HepG2 (cell line): Measurements from ENCODE around the gene SH3GL1. TPM values are rescaled to one million over a fixed set of nuclear protein-coding genes. Genes with fewer than 3 reads are reported as not detected.

Experiments used
- ATAC-seq: fragments of 200-7000 bp; cut with Tn5 transposase; 3 replicates; pipeline ENCODE4 v1.9.1; 2020; ENCODE audit warnings: mild to moderate bottlenecking, moderate library complexity
- BruUV-seq: library from RNA; stranded (reverse); fragments of 400-500 nt; replicated peaks from 2 replicates; lab custom pipeline; 2021; lab: Mats Ljungman, UMichigan
- CTCF ChIA-PET: fragments of 300-600 bp; formaldehyde crosslinking; extraction: SDS; loops from one replicate; lab custom pipeline; 2021; ENCODE audit warnings: low total read pairs, inconsistent platforms, low intra/inter-chr PET ratio; lab: Yijun Ruan, JAX
- POLR2A ChIA-PET: fragments of 350-600 bp; sonication (Branson Sonifier 250); formaldehyde crosslinking; loops from one replicate; lab custom pipeline; 2020; ENCODE audit warnings: antibody characterized with exemption, inconsistent platforms; lab: Yijun Ruan, JAX
- DNase-seq: peaks from one replicate; pipeline ENCODE4 v3.0.0-alpha.2; 2015; ENCODE audit warnings: low spot score
- FAIRE-seq: peaks from 3 replicates; lab custom pipeline; 2011; peaks lifted over from hg19 to GRCh38; lab: Jason Lieb, UNC
- H2AFZ ChIP-seq: one replicate; pipeline ENCODE4 v1.6.1; 2011; ENCODE audit warnings: low read length, inconsistent platforms
- H3K27ac ChIP-seq: fragments of 300-600 bp; 3 replicates; pipeline ENCODE4 v1.8.0; 2011; ENCODE audit warnings: mixed run types, mild to moderate bottlenecking, mixed read lengths, low read length, inconsistent platforms; ENCODE audit not compliant: insufficient read depth; ENCODE audit errors: extremely low read length
- H3K27me3 ChIP-seq, 2 experiments: fragments of 200-600 bp in 1 of 2; 2 replicates in 1 of 2; 3 replicates in 1 of 2; pipeline versions ENCODE4 v1.6.0 to v1.8.0; 2011; ENCODE audit warnings: low read length in 2 of 2, mild to moderate bottlenecking in 2 of 2, moderate library complexity in 2 of 2, inconsistent platforms in 1 of 2; ENCODE audit not compliant: insufficient read depth in 2 of 2, control insufficient read depth in 1 of 2
- H3K36me3 ChIP-seq, 2 experiments: fragments of 200-600 bp in 1 of 2; replicated peaks in 1 of 2; 2 replicates in 1 of 2; 3 replicates in 1 of 2; pipeline versions ENCODE4 v1.5.1 to v1.8.0; 2011; ENCODE audit warnings: low read length in 2 of 2, inconsistent platforms in 1 of 2; ENCODE audit not compliant: insufficient read depth in 2 of 2, control insufficient read depth in 1 of 2
- H3K4me1 ChIP-seq: 2 replicates; pipeline ENCODE4 v1.5.1; 2012; ENCODE audit warnings: low read length, inconsistent platforms; ENCODE audit not compliant: insufficient read depth
- H3K4me2 ChIP-seq: 2 replicates; pipeline ENCODE4 v1.6.0; 2011; ENCODE audit warnings: low read depth, low read length, inconsistent platforms
- H3K4me3 ChIP-seq, 3 experiments: fragments of 200-600 bp in 1 of 3; sonication (generic), shearing (Covaris generic) in 1 of 3; replicated peaks in 1 of 3; 2 replicates each; pipeline ENCODE4 v1.5.1; 2011 to 2016; ENCODE audit warnings: low read length in 3 of 3, inconsistent platforms in 2 of 3, low read depth in 2 of 3, mild to moderate bottlenecking in 2 of 3, control low read depth in 1 of 3, mixed read lengths in 1 of 3; ENCODE audit not compliant: insufficient read depth in 1 of 3
- H3K79me2 ChIP-seq: one replicate; pipeline ENCODE4 v1.6.1; 2011; ENCODE audit warnings: low read length, inconsistent platforms; ENCODE audit not compliant: insufficient read depth
- H3K9ac ChIP-seq: 2 replicates; pipeline ENCODE4 v1.6.0; 2011; ENCODE audit warnings: mild to moderate bottlenecking, low read depth, low read length, inconsistent platforms; ENCODE audit not compliant: insufficient read depth
- H3K9me3 ChIP-seq: 2 replicates; pipeline ENCODE4 v1.5.1; 2012; ENCODE audit warnings: mild to moderate bottlenecking, low read length
- H4K20me1 ChIP-seq: 2 replicates; pipeline ENCODE4 v1.6.0; 2011; ENCODE audit warnings: inconsistent platforms, mild to moderate bottlenecking, low read length, moderate library complexity; ENCODE audit not compliant: insufficient read depth
- AGO1 ChIP-seq: fragments of 200-400 bp; formaldehyde crosslinking; IDR thresholded peaks from 2 replicates; pipeline ENCODE4 v1.6.1; 2017; ENCODE audit warnings: mild to moderate bottlenecking, low read depth, low read length, moderate library complexity; ENCODE audit not compliant: poor library complexity, severe bottlenecking
- AGO2 ChIP-seq: fragments of 200-400 bp; formaldehyde crosslinking; optimal IDR thresholded peaks from 2 replicates; pipeline ENCODE3; 2017; ENCODE audit warnings: mild to moderate bottlenecking, low read depth, low read length, moderate library complexity
- NFKBIZ ChIP-seq: IDR thresholded peaks from 2 replicates; pipeline ENCODE4 v1.6.1; 2018; ENCODE audit warnings: missing genetic modification reagents, missing compliant biosample characterization
- NFYB ChIP-seq: sonication (generic); formaldehyde crosslinking; IDR thresholded peaks from 2 replicates; pipeline ENCODE4 v1.4.0; 2020; ENCODE audit warnings: missing genetic modification reagents
- POLR2A ChIP-seq, 2 experiments: IDR thresholded peaks; 2 replicates each; pipeline ENCODE4 v1.6.1; 2011; ENCODE audit warnings: low read depth in 2 of 2, low read length in 2 of 2, mild to moderate bottlenecking in 1 of 2, moderate library complexity in 1 of 2; ENCODE audit not compliant: insufficient read depth in 1 of 2
- POLR2AphosphoS5 ChIP-seq: IDR thresholded peaks from 2 replicates; pipeline ENCODE4 v1.6.1; 2012; ENCODE audit warnings: low read depth, low read length
- SOX5 ChIP-seq: IDR thresholded peaks from 2 replicates; pipeline ENCODE4 v1.6.1; 2016; ENCODE audit warnings: borderline replicate concordance
- STAT5B ChIP-seq: sonication (generic); formaldehyde crosslinking; IDR thresholded peaks from 2 replicates; pipeline ENCODE4 v1.4.0; 2020; ENCODE audit warnings: missing genetic modification reagents
- ZNF780A ChIP-seq: sonication (generic); formaldehyde crosslinking; IDR thresholded peaks from 2 replicates; pipeline ENCODE4 v1.8.0; 2022; ENCODE audit warnings: mild to moderate bottlenecking, missing genetic modification reagents, moderate library complexity
- WGBS: methylation state at CpG from one replicate; pipeline ENCODE4 v1.1.6; 2017; ENCODE audit warnings: low lambda C conversion rate; 5-methylcytosine and 5-hydroxymethylcytosine counted together
- in situ Hi-C: cut with HindIII; loops from 2 replicates; pipeline ENCODE4 v1.10.0; 2017; ENCODE audit warnings: low pct_unique_long_range_greater_than_20kb; ENCODE audit not compliant: extremely low pct_ligation_motif_present
- intact Hi-C: fragments of 100-400 bp; cut with micrococcal nuclease; formaldehyde crosslinking; loops from one replicate; pipeline ENCODE4 v1.10.0; 2022; ENCODE audit not compliant: unreplicated experiment
- polyA plus RNA-seq, 8 experiments: library from polyadenylated mRNA; depleted of rRNA in 3 of 8; stranded (reverse) in 7 of 8; unstranded in 1 of 8; fragments of >200 nt; fragmentation: Illumina TruSeq in 4 of 8; extraction: Trizol in 4 of 8; gene quantifications; 2 replicates each; pipeline versions ENCODE4 v1.2.1 to v1.2.3, GENCODE V29; 2011 to 2016; ENCODE audit warnings: low read depth in 4 of 8, missing spikeins in 1 of 8, mixed read lengths in 1 of 8; ENCODE audit not compliant: insufficient read depth in 1 of 8
- total RNA-seq, 5 experiments: library from RNA; depleted of rRNA; stranded (reverse); fragments of >200 nt; fragmentation: Illumina TruSeq; extraction: Trizol; gene quantifications; 2 replicates each; pipeline ENCODE4 v1.2.3, GENCODE V29; 2016; ENCODE audit warnings: low read depth in 1 of 5
- TF ChIP-seq, protein P1 (sequence below): sonication (generic); formaldehyde crosslinking; IDR thresholded peaks from 2 replicates; pipeline ENCODE4 v1.4.0; 2020; ENCODE audit warnings: missing genetic modification reagents

Gene SH3GL1
- total and polyA plus RNA-seq, 2 of the 13 experiments (the other 11 are each of a cell fraction or from before 2014, with no cell fraction given), result 33.0 to 45.1 TPM

- no peaks in the 10 kb centered on the region for H3K4me1 ChIP-seq
- TF ChIP-seq SOX5 (CRISPR knock-in tag), result no peak
- peak; percentile 89 for TF ChIP-seq AGO1
- TF ChIP-seq STAT5B (CRISPR knock-in tag), result no peak
- TF ChIP-seq POLR2AphosphoS5, result peak; percentile 29; the same call in 1 of the 2 replicates
- TF ChIP-seq AGO2, result peak; percentile 83
- TF ChIP-seq POLR2A (IDR thresholded peaks at IDR 0.05; ENCODE audit: insufficient read depth in 1 of 2, low read depth in 2 of 2, low read length in 2 of 2), result 0 out of 4 replicates have a peak, but pooled peaks of 1 of the 2 experiments have one; percentile 33
- no peak for FAIRE-seq
- peaks cover 5% of the 10 kb centered on the region for H3K79me2 ChIP-seq
- no peak overlapping the region for H3K27ac ChIP-seq
- POLR2A ChIA-PET, result interaction anchor here (1.4 to 2.7 kb wide), 2 partner anchors 10 to 22 kb away, joined by 3 to 11 read pairs; partner anchors contain the start of gene MPND
- H3K4me3 ChIP-seq, result no peak overlapping the region
- peaks cover 26 to 63% of the 10 kb centered on the region in 2 experiments; a peak in 4 of 5 replicates for H3K36me3 ChIP-seq
- H2AFZ ChIP-seq, result no peak overlapping the region
- CTCF ChIA-PET, result interaction anchor here (1.1 kb wide), 1 partner anchor 35 kb away, joined by 3 read pairs; the partner anchor contains the start of gene SH3GL1
- WGBS, result 97% methylated on average over 7 of the region's 16 CpGs
- no peak overlapping the region for H3K4me2 ChIP-seq
- in situ Hi-C loops, result no loop called here
- BruUV-seq, result no TSS peak
- no peak for DNase-seq
- H3K27me3 ChIP-seq, result no peaks in the 10 kb centered on the region
- ATAC-seq, result no peak
- intact Hi-C loops, result no loop called here
- H3K9me3 ChIP-seq, result no peaks in the 10 kb centered on the region
- no peak overlapping the region for H3K9ac ChIP-seq
- H4K20me1 ChIP-seq, result no peaks in the 10 kb centered on the region
These were observed 35.0 kb downstream of the SH3GL1 start for GRCh38 chr19:4365341-4365740.

DNA sequence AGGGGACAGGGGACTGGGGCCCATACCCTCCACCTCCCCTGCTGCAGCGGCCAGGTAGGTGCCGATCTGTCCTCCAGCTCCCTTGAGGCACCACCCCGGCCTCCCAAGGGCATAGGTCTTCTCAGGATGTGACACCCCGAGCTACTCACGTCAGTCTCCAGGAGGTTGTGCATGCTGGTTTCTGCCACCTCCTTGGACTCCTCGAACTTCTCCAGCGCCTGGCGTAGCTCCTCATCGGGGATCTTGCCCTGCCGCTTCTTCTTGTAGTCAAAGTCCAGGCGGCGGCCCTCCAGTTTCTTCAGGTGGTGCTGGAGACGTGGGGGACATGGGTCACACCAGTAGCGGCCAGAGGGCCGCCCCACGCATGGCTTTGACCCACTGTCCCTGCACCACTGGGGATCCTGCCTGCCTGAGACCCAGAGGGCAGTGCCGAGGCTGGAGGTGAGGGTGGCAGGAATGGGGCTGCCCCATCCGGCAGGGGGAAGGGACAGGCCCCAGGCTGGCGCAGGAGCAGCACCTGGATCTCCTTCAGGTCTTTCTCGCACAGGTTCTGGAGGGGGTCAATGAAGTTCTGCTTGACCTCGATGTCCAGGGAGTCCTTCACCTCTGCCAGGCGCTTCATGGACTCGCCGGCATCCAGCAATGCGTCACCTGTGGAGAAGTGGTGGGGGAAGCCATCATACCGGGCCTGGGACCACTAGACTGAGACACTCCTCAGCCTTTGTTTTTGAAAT lies 36.6 kb downstream of the SH3GL1 start:
- BruUV-seq, result no TSS peak
- in situ Hi-C loops (no loop called here), intact Hi-C loops (no loop called here)
- POLR2A ChIA-PET, result interaction anchor here (2.5 to 2.7 kb wide), 2 partner anchors 11 to 21 kb away, joined by 10 to 11 read pairs; partner anchors contain the start of gene MPND
- Histone ChIP-seq H3K4me3 (no peak overlapping the region), H3K9me3 (no peaks in the 10 kb centered on the region), H3K79me2 (peaks cover 2% of the 10 kb centered on the region), H3K4me1 (no peaks in the 10 kb centered on the region), H3K27ac (no peak overlapping the region), H3K36me3 (peaks cover 28 to 72% of the 10 kb centered on the region in 2 experiments; a peak in 4 of 5 replicates), H3K9ac (no peak overlapping the region), H2AFZ (no peak overlapping the region), H3K27me3 (no peaks in the 10 kb centered on the region), H3K4me2 (no peak overlapping the region), H4K20me1 (no peaks in the 10 kb centered on the region)
- 98% methylated on average over 15 of the region's 26 CpGs for WGBS
- ATAC-seq, result no peak
- FAIRE-seq, result no peak
- no peak for DNase-seq
- CTCF ChIA-PET, result interaction anchor here (0.7 kb wide), 1 partner anchor 36 kb away, joined by 3 read pairs; no protein-coding TSS in a partner anchor
- no peak for TF ChIP-seq NFKBIZ (CRISPR knock-in tag)
- TF ChIP-seq AGO2, result peak; percentile 41
- TF ChIP-seq AGO1, result peak; percentile 22
- no peak for TF ChIP-seq ZNF780A (CRISPR knock-in tag)
- TF ChIP-seq NFYB (CRISPR knock-in tag), result no peak
- TF ChIP-seq, protein P1, sequence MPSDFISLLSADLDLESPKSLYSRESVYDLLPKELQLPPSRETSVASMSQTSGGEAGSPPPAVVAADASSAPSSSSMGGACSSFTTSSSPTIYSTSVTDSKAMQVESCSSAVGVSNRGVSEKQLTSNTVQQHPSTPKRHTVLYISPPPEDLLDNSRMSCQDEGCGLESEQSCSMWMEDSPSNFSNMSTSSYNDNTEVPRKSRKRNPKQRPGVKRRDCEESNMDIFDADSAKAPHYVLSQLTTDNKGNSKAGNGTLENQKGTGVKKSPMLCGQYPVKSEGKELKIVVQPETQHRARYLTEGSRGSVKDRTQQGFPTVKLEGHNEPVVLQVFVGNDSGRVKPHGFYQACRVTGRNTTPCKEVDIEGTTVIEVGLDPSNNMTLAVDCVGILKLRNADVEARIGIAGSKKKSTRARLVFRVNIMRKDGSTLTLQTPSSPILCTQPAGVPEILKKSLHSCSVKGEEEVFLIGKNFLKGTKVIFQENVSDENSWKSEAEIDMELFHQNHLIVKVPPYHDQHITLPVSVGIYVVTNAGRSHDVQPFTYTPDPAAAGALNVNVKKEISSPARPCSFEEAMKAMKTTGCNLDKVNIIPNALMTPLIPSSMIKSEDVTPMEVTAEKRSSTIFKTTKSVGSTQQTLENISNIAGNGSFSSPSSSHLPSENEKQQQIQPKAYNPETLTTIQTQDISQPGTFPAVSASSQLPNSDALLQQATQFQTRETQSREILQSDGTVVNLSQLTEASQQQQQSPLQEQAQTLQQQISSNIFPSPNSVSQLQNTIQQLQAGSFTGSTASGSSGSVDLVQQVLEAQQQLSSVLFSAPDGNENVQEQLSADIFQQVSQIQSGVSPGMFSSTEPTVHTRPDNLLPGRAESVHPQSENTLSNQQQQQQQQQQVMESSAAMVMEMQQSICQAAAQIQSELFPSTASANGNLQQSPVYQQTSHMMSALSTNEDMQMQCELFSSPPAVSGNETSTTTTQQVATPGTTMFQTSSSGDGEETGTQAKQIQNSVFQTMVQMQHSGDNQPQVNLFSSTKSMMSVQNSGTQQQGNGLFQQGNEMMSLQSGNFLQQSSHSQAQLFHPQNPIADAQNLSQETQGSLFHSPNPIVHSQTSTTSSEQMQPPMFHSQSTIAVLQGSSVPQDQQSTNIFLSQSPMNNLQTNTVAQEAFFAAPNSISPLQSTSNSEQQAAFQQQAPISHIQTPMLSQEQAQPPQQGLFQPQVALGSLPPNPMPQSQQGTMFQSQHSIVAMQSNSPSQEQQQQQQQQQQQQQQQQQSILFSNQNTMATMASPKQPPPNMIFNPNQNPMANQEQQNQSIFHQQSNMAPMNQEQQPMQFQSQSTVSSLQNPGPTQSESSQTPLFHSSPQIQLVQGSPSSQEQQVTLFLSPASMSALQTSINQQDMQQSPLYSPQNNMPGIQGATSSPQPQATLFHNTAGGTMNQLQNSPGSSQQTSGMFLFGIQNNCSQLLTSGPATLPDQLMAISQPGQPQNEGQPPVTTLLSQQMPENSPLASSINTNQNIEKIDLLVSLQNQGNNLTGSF (CRISPR knock-in tag), result no peak
